GM23338 (cell line): ENCODE data around the gene WDHD1. TPM values are rescaled to one million over a fixed set of nuclear protein-coding genes. Genes with fewer than 3 reads are reported as not detected.

Source experiments
- ATAC-seq: fragments of 200-7000 bp; cut with Tn5 transposase; 3 replicates; pipeline ENCODE4 v1.9.1; 2020
- DNase-seq: peaks from one replicate; pipeline ENCODE4 v3.0.0-alpha.2; 2015; ENCODE audit warnings: low spot score
- H2AFZ ChIP-seq: fragments of 200-600 bp; sonication (generic); 2 replicates; pipeline ENCODE4 v1.8.0; 2016; ENCODE audit warnings: antibody characterized with exemption, mild to moderate bottlenecking, moderate library complexity
- H3F3A ChIP-seq: fragments of 200-600 bp; sonication (generic); replicated peaks from 2 replicates; pipeline ENCODE4 v1.8.0; 2017; ENCODE audit warnings: antibody characterized with exemption, mixed run types, low read depth
- H3K27ac ChIP-seq: fragments of 200-600 bp; sonication (generic); 2 replicates; pipeline ENCODE4 v1.6.1; 2016; ENCODE audit warnings: low read depth
- H3K27me3 ChIP-seq: fragments of 200-600 bp; sonication (generic); 2 replicates; pipeline ENCODE4 v1.8.0; 2016; ENCODE audit warnings: mild to moderate bottlenecking, mixed run types, moderate library complexity; ENCODE audit not compliant: insufficient read depth
- H3K36me3 ChIP-seq: fragments of 200-600 bp; sonication (generic); 2 replicates; pipeline ENCODE4 v1.8.0; 2016; ENCODE audit warnings: mild to moderate bottlenecking; ENCODE audit not compliant: insufficient read depth
- H3K4me1 ChIP-seq: fragments of 200-600 bp; sonication (generic); 2 replicates; pipeline ENCODE4 v1.8.0; 2016; ENCODE audit warnings: mild to moderate bottlenecking, moderate library complexity; ENCODE audit not compliant: insufficient read depth
- H3K4me2 ChIP-seq: fragments of 200-600 bp; sonication (generic); 2 replicates; pipeline ENCODE4 v1.7.1; 2017; ENCODE audit warnings: mixed run types
- H3K4me3 ChIP-seq: fragments of 200-600 bp; sonication (generic); 2 replicates; pipeline ENCODE4 v1.6.1; 2016; ENCODE audit warnings: mixed run types
- H3K79me2 ChIP-seq: fragments of 200-600 bp; sonication (generic); replicated peaks from 2 replicates; pipeline ENCODE4 v1.8.0; 2017; ENCODE audit warnings: mild to moderate bottlenecking; ENCODE audit not compliant: insufficient read depth
- H3K9me2 ChIP-seq: fragments of 200-600 bp; sonication (generic); 2 replicates; pipeline ENCODE4 v1.8.0; 2017; ENCODE audit not compliant: insufficient read depth
- H4K20me1 ChIP-seq: fragments of 200-600 bp; sonication (generic); replicated peaks from 2 replicates; pipeline ENCODE4 v1.8.0; 2017; ENCODE audit warnings: mild to moderate bottlenecking; ENCODE audit not compliant: insufficient read depth
- H3K27ac Mint-ChIP-seq: 2 replicates; pipeline ENCODE4 v1.8.0; 2020; ENCODE audit warnings: inconsistent platforms, mild to moderate bottlenecking, moderate library complexity, mixed read lengths
- H3K27me3 Mint-ChIP-seq: 3 replicates; pipeline ENCODE4 v1.8.0; 2022; ENCODE audit warnings: low read depth, mild to moderate bottlenecking, moderate library complexity, mixed read lengths, inconsistent platforms; ENCODE audit not compliant: insufficient read depth, poor library complexity
- H3K36me3 Mint-ChIP-seq: 3 replicates; pipeline ENCODE4 v1.8.0; 2021; ENCODE audit warnings: low read depth, mild to moderate bottlenecking, inconsistent platforms, moderate library complexity, mixed read lengths
- H3K4me1 Mint-ChIP-seq: 3 replicates; pipeline ENCODE4 v1.8.0; 2020; ENCODE audit warnings: mild to moderate bottlenecking, inconsistent platforms, mixed read lengths
- H3K4me3 Mint-ChIP-seq: 3 replicates; pipeline ENCODE4 v1.8.0; 2021; ENCODE audit warnings: moderate library complexity, mild to moderate bottlenecking, inconsistent platforms, mixed read lengths
- H3K9me3 Mint-ChIP-seq: 3 replicates; pipeline ENCODE4 v1.8.0; 2020; ENCODE audit warnings: moderate library complexity, mild to moderate bottlenecking, inconsistent platforms, mixed read lengths
- CREB1 ChIP-seq: fragments of 250-450 bp; sonication (Bioruptor Pico); IDR thresholded peaks from 2 replicates; pipeline ENCODE4 v1.5.0; 2020; ENCODE audit warnings: low read depth, mild to moderate bottlenecking, moderate library complexity
- CTCF ChIP-seq, 2 experiments: fragments of 200-600 bp in 1 of 2; sonication (generic) in 1 of 2; conservative IDR thresholded peaks; 2 replicates each; pipeline versions ENCODE4 v1.5.1 to v1.6.1; 2016 to 2017; ENCODE audit warnings: antibody characterized with exemption in 2 of 2, low read depth in 2 of 2, mild to moderate bottlenecking in 2 of 2, moderate library complexity in 1 of 2
- ETS1 ChIP-seq: IDR thresholded peaks from 2 replicates; pipeline ENCODE4 v1.6.1; 2016; ENCODE audit warnings: antibody characterized with exemption
- EZH2phosphoT487 ChIP-seq: fragments of 200-600 bp; sonication (generic); IDR thresholded peaks from one replicate; pipeline ENCODE4 v1.8.1; 2018; ENCODE audit warnings: antibody characterized with exemption; ENCODE audit not compliant: unreplicated experiment
- POLR2AphosphoS5 ChIP-seq: IDR thresholded peaks from 2 replicates; pipeline ENCODE4 v1.6.1; 2016; ENCODE audit warnings: antibody characterized with exemption, low read depth
- STAT1 ChIP-seq: IDR thresholded peaks from one replicate; pipeline ENCODE4 v1.6.1; 2016; ENCODE audit warnings: antibody characterized with exemption; ENCODE audit not compliant: unreplicated experiment
- ZNF114 ChIP-seq: fragments of 250-450 bp; sonication (Bioruptor Pico); IDR thresholded peaks from 2 replicates; pipeline ENCODE4 v1.5.0; 2020; ENCODE audit warnings: mild to moderate bottlenecking, moderate library complexity
- ZNF331 ChIP-seq: fragments of 250-450 bp; sonication (Bioruptor Pico); IDR thresholded peaks from 2 replicates; pipeline ENCODE4 v1.5.0; 2020; ENCODE audit warnings: low read depth, mild to moderate bottlenecking, moderate library complexity
- ZNF462 ChIP-seq: fragments of 250-450 bp; sonication (Bioruptor Pico); IDR thresholded peaks from 2 replicates; pipeline ENCODE4 v1.5.0; 2020; ENCODE audit warnings: mild to moderate bottlenecking, moderate library complexity
- polyA plus RNA-seq: library from polyadenylated mRNA; unstranded; fragments of >200 nt; fragmentation: Nextera tagmentation; extraction: Ambion mirVana; gene quantifications from 2 replicates; pipeline ENCODE4 v1.2.1, GENCODE V29; 2016
- total RNA-seq: library from RNA; depleted of rRNA; stranded (reverse); fragments of >200 nt; shearing (Covaris generic); gene quantifications from 2 replicates; pipeline ENCODE4 v1.2.3, GENCODE V29; 2014
- TF ChIP-seq, protein P1 (sequence below): IDR thresholded peaks from one replicate; pipeline ENCODE4 v1.6.1; 2018; ENCODE audit warnings: antibody characterized with exemption; ENCODE audit not compliant: unreplicated experiment

The WDHD1 gene
- total and polyA plus RNA-seq, 2 experiments from 2014 or later = 48.8 to 65.4 TPM

DNA sequence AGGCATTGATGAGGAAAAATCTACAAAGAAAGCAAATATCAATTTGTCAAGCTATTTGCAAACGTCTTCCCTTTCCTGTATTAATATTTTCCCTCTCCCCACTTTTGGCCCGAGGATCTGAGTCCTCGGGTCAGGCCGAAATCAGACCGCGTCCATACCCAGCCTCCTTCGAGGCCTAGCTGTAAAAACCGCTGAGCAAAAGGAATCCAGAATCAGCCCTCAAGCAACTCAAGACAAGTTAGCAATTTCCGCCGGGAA is 24.2 kb upstream of the WDHD1 start:
- Histone ChIP-seq H4K20me1 (peaks cover 21% of the 10 kb centered on the region), H2AFZ (peak overlapping the region; percentile 84; the same call in 1 of the 2 replicates), H3K4me1 (peaks cover 17% of the 10 kb centered on the region), H3K79me2 (peaks cover 41% of the 10 kb centered on the region), H3K27ac (peak overlapping the region; percentile 95), H3K9me2 (no peaks in the 10 kb centered on the region), H3K27me3 (no peaks in the 10 kb centered on the region), H3K4me2 (peak overlapping the region; percentile 70), H3F3A (peaks cover 4% of the 10 kb centered on the region; the same call in 1 of the 2 replicates), H3K36me3 (no peaks in the 10 kb centered on the region), H3K4me3 (peak overlapping the region; percentile 86)
- Mint-ChIP-seq H3K36me3 (peaks cover 29% of the 10 kb centered on the region; the same call in 2 of the 3 replicates), H3K4me3 (peak overlapping the region; percentile 88), H3K9me3 (no peaks in the 10 kb centered on the region), H3K27ac (peak overlapping the region; percentile 99), H3K4me1 (peaks cover 26% of the 10 kb centered on the region), H3K27me3 (no peaks in the 10 kb centered on the region)
- no peak for DNase-seq
- no peak for ATAC-seq
- TF ChIP-seq ZNF114 (CRISPR knock-in tag) = no peak
- TF ChIP-seq EZH2phosphoT487 = no peak
- TF ChIP-seq POLR2AphosphoS5 = no peak
- no peak for TF ChIP-seq ZNF462 (CRISPR knock-in tag)
- no peak for TF ChIP-seq ZNF331 (CRISPR knock-in tag)
- TF ChIP-seq, protein P1, sequence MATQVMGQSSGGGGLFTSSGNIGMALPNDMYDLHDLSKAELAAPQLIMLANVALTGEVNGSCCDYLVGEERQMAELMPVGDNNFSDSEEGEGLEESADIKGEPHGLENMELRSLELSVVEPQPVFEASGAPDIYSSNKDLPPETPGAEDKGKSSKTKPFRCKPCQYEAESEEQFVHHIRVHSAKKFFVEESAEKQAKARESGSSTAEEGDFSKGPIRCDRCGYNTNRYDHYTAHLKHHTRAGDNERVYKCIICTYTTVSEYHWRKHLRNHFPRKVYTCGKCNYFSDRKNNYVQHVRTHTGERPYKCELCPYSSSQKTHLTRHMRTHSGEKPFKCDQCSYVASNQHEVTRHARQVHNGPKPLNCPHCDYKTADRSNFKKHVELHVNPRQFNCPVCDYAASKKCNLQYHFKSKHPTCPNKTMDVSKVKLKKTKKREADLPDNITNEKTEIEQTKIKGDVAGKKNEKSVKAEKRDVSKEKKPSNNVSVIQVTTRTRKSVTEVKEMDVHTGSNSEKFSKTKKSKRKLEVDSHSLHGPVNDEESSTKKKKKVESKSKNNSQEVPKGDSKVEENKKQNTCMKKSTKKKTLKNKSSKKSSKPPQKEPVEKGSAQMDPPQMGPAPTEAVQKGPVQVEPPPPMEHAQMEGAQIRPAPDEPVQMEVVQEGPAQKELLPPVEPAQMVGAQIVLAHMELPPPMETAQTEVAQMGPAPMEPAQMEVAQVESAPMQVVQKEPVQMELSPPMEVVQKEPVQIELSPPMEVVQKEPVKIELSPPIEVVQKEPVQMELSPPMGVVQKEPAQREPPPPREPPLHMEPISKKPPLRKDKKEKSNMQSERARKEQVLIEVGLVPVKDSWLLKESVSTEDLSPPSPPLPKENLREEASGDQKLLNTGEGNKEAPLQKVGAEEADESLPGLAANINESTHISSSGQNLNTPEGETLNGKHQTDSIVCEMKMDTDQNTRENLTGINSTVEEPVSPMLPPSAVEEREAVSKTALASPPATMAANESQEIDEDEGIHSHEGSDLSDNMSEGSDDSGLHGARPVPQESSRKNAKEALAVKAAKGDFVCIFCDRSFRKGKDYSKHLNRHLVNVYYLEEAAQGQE = no peak
- TF ChIP-seq CTCF (conservative IDR thresholded peaks at IDR 0.05; ENCODE audit: low read depth in 2 of 2) = no peak
- TF ChIP-seq CREB1 = no peak
- TF ChIP-seq STAT1 = no peak
- TF ChIP-seq ETS1 = no peak
